Gastrocnemius medialis (tissue), 4 donors: ENCODE measurements around the gene MTG2.

Experiments used
- CTCF ChIP-seq, 5 experiments: fragments of 450-650 bp in 3 of 5; fragments of 200-600 bp in 2 of 5; sonication (generic) in 2 of 5; IDR thresholded peaks in 4 of 5; conservative IDR thresholded peaks in 1 of 5; 1 replicate in 4 of 5; 2 replicates in 1 of 5; pipeline ENCODE4 v1.5.1; 2016 to 2019; ENCODE audit warnings: antibody characterized with exemption in 5 of 5, mild to moderate bottlenecking in 3 of 5, moderate library complexity in 3 of 5
- POLR2A ChIP-seq, 2 donors: fragments of 450-650 bp; IDR thresholded peaks; one replicate each; pipeline ENCODE4 v1.6.1; 2017; ENCODE audit warnings: antibody characterized with exemption in 2 of 2, mild to moderate bottlenecking in 2 of 2, moderate library complexity in 2 of 2

DNA sequence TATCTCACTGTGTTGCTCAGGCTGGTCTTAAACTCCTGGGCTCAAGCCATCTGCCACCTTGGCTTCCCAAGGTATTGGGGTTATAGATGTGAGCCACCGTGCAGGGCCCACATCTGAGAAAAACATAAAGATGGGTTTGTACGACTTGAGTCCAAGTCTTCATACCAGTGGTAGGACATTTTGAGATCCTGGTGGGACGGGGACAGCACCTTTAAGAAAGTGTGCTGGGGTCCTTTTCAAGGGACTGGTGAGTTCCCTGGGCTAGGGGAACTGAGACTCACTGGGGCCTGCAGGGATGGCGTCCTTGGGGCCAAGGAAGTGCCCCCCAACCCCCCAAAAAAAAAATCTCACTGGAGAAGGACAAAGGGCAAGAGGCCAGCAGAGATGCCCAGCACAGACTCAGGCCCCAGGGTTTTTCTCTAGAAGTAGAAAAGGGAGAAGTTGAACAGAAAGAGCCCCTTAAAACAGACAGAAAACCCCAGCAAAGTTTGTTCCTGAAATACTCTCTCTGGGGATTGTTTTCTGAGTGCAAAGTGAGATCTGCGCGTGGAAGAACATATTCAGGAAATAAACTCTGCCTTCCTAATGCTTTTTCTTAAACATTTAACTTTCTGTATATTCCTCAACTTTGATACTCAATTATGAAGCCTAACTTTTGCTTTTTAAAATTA lies 66.2 kb downstream of the MTG2 start:
- TF ChIP-seq CTCF (IDR thresholded peaks at IDR 0.05 in 4 of 5, conservative IDR thresholded peaks at IDR 0.05 in 1 of 5) (no peak), POLR2A (IDR thresholded peaks at IDR 0.05) (no peak)
